Prostate gland (tissue), 2 donors: ENCODE measurements around the gene OR56A5. TPM values are rescaled to one million over a fixed set of nuclear protein-coding genes. Genes with fewer than 3 reads are reported as not detected.

Source experiments
- DNase-seq: peaks from one replicate; pipeline ENCODE4 v3.0.0-alpha.2; 2019; ENCODE audit warnings: low spot score
- H3K27ac ChIP-seq, 2 donors: fragments of 200-600 bp; sonication (generic); 2 replicates each; pipeline ENCODE4 v1.5.1; 2017 to 2019
- H3K27me3 ChIP-seq: fragments of 200-600 bp; sonication (generic); replicated peaks from 2 replicates; pipeline ENCODE4 v1.5.1; 2019; ENCODE audit not compliant: insufficient read depth
- H3K36me3 ChIP-seq, 2 donors: fragments of 200-600 bp; sonication (generic); 1 replicate in 1 of 2; 2 replicates in 1 of 2; pipeline versions ENCODE4 v1.5.1 to v1.8.1; 2017 to 2019
- H3K4me1 ChIP-seq: fragments of 200-600 bp; sonication (generic); replicated peaks from 2 replicates; pipeline ENCODE4 v1.5.1; 2019
- H3K4me3 ChIP-seq, 2 donors: fragments of 200-600 bp; sonication (generic); 2 replicates each; pipeline ENCODE4 v1.5.1; 2017 to 2019
- H3K9me3 ChIP-seq: fragments of 200-600 bp; sonication (generic); 2 replicates; pipeline ENCODE4 v1.5.1; 2017
- POLR2A ChIP-seq: fragments of 450-650 bp; IDR thresholded peaks from one replicate; pipeline ENCODE4 v1.6.1; 2016; ENCODE audit warnings: antibody characterized with exemption, mild to moderate bottlenecking
- POLR2AphosphoS5 ChIP-seq: sonication (generic); formaldehyde crosslinking; IDR thresholded peaks from one replicate; pipeline ENCODE4 v1.6.1; 2017; ENCODE audit warnings: antibody characterized with exemption
- WGBS: methylation state at CpG from one replicate; pipeline ENCODE4 v1.1.5; 2018; 5-methylcytosine and 5-hydroxymethylcytosine counted together
- intact Hi-C: fragments of 100-400 bp; cut with DNase I; formaldehyde crosslinking; loops from one replicate; pipeline ENCODE4 v1.14.2; 2022
- total RNA-seq, 2 donors: library from RNA; depleted of rRNA; stranded (reverse); fragments of >200 nt; gene quantifications; one replicate each; pipeline ENCODE4 v1.1.0, GENCODE V29; 2016
- TF ChIP-seq, protein P1 (sequence below), 4 experiments: fragments of 200-600 bp in 2 of 4; fragments of 450-650 bp in 2 of 4; sonication (generic) in 2 of 4; IDR thresholded peaks; 1 replicate in 3 of 4; 2 replicates in 1 of 4; pipeline ENCODE4 v1.5.1; 2016 to 2019; ENCODE audit warnings: antibody characterized with exemption in 4 of 4, mild to moderate bottlenecking in 2 of 4, moderate library complexity in 2 of 4

The OR56A5 gene
- total RNA-seq, 2 donors from 2014 or later, result not detected

- intact Hi-C loops, result no loop called here
- no peak for DNase-seq
- no peak overlapping the region for H3K4me3 ChIP-seq
- H3K27ac ChIP-seq, result no peak overlapping the region
- no peaks in the 10 kb centered on the region for H3K9me3 ChIP-seq
- no peaks in the 10 kb centered on the region for H3K27me3 ChIP-seq
- WGBS, result 81% methylated on average over 3 of the region's 3 CpGs
- no peaks in the 10 kb centered on the region for H3K4me1 ChIP-seq
- H3K36me3 ChIP-seq, result no peaks in the 10 kb centered on the region
- TF ChIP-seq POLR2AphosphoS5 (no peak), POLR2A (no peak)
- TF ChIP-seq, protein P1, sequence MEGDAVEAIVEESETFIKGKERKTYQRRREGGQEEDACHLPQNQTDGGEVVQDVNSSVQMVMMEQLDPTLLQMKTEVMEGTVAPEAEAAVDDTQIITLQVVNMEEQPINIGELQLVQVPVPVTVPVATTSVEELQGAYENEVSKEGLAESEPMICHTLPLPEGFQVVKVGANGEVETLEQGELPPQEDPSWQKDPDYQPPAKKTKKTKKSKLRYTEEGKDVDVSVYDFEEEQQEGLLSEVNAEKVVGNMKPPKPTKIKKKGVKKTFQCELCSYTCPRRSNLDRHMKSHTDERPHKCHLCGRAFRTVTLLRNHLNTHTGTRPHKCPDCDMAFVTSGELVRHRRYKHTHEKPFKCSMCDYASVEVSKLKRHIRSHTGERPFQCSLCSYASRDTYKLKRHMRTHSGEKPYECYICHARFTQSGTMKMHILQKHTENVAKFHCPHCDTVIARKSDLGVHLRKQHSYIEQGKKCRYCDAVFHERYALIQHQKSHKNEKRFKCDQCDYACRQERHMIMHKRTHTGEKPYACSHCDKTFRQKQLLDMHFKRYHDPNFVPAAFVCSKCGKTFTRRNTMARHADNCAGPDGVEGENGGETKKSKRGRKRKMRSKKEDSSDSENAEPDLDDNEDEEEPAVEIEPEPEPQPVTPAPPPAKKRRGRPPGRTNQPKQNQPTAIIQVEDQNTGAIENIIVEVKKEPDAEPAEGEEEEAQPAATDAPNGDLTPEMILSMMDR (IDR thresholded peaks at IDR 0.05), result no peak
These were observed 12.7 kb downstream of the OR56A5 start for GRCh38 chr11:5955586-5955985.

GRCh38 chr11:5941951-5942350, 26.3 kb downstream of the OR56A5 start, which contains the start of gene OR56A3:
TSS of gene OR56A3 (plus strand) at chr11:5942251. CDS start at chr11:5947347, 5,096 bp downstream.
- Histone ChIP-seq H3K4me1 (no peaks in the 10 kb centered on the region), H3K27me3 (no peaks in the 10 kb centered on the region), H3K36me3 (no peaks in the 10 kb centered on the region), H3K9me3 (no peaks in the 10 kb centered on the region), H3K4me3 (no peak within 1 kb of the TSS), H3K27ac (no peak within 1 kb of the TSS)
- TF ChIP-seq, protein P1 (IDR thresholded peaks at IDR 0.05), result no peak
- no peak for TF ChIP-seq POLR2AphosphoS5
- no peak for TF ChIP-seq POLR2A
- intact Hi-C loops, result no loop called here
- 88% methylated on average over 3 of the region's 3 CpGs for WGBS
- no peak for DNase-seq

DNA sequence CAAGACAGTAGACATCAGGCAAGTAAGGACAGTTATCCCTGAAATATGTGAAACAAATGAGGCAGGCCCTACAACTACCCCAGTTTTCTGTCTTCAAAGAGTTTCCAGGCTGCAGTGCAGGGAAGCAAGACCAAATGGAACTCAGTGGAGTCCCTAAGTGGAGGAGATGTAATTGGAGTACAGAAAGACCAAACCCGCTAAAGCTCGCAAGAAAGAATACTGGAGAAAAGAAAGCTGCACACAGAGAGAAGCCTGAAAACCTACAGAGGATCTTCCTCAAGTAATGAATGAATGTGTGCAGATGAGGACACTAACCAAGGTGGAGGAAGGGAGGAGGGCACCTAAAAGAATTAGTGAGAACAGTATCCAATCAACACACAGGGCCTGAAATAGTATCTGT, 27.5 kb downstream of the OR56A5 start:
- H3K4me1 ChIP-seq, result no peaks in the 10 kb centered on the region
- no peak overlapping the region for H3K27ac ChIP-seq
- intact Hi-C loops, result no loop called here
- H3K9me3 ChIP-seq, result no peaks in the 10 kb centered on the region
- no peak overlapping the region for H3K4me3 ChIP-seq
- no peak for DNase-seq
- TF ChIP-seq POLR2A (no peak), POLR2AphosphoS5 (no peak)
- TF ChIP-seq, protein P1 (IDR thresholded peaks at IDR 0.05), result no peak
- no peaks in the 10 kb centered on the region for H3K36me3 ChIP-seq
- no peaks in the 10 kb centered on the region for H3K27me3 ChIP-seq
- WGBS, result 94% methylated on average over 2 of the region's 2 CpGs

DNA sequence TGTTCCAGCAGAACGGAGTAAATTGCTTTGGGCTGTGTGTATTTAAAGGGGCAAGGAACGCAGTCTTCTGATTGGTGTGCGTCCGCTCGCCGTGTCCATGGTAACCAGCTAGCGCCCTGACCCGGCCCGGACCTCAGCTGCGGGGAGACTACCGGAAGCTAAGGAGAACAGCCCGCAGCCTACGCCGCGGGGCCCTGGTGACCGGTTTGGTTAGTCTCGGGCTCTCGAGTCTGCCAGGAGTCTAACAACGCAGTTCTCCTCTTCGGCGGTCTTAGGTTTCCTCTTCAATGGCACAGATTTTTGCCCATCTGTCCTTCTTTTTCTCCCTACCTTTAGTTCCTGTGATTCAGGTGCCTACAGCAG, 29.7 kb downstream of the OR56A5 start:
- no peak for DNase-seq
- 82% methylated on average over 20 of the region's 21 CpGs for WGBS
- H3K4me1 ChIP-seq, result no peaks in the 10 kb centered on the region
- no peak overlapping the region for H3K27ac ChIP-seq
- intact Hi-C loops, result no loop called here
- H3K27me3 ChIP-seq, result no peaks in the 10 kb centered on the region
- TF ChIP-seq POLR2A (no peak), POLR2AphosphoS5 (no peak)
- TF ChIP-seq, protein P1 (IDR thresholded peaks at IDR 0.05), result no peak
- no peaks in the 10 kb centered on the region for H3K36me3 ChIP-seq
- H3K9me3 ChIP-seq, result no peaks in the 10 kb centered on the region
- no peak overlapping the region for H3K4me3 ChIP-seq

DNA sequence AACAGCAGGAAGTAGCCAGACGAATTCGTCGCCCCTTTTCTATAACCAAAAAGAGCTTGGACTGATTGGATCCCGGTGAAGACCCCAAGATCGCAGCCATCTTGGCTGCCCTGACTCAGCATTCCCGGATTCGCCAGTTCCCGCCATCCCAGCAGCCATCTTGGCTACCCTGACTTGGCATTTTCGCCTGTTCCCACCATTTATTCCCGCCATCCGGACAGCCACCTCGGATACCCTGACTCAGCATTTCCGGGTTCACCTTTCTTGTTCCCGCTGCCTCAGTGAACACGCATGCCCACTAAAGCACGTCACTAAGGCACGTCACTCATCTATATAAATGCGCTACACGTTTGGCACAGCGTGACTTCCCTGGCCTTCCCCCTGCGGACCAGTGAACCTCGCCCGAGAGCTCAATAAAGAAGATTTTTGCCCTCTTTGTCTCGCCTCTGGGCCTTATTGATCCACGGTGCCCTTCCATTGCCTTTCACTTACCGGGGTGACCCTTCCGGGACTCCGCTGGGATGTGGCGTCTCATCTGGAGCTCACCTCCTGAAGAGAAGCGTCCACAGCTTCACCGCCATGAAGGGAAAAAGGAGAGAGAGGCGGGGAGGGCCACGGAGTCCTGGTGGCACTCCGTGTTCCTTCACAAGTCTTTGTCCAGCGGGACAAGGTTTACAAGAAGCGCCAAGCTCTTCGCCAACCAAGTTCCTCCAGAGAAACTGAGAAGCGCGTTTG, 30.3 kb downstream of the OR56A5 start:
- 87% methylated on average over 39 of the region's 39 CpGs for WGBS
- no peaks in the 10 kb centered on the region for H3K36me3 ChIP-seq
- DNase-seq, result no peak
- H3K9me3 ChIP-seq, result no peaks in the 10 kb centered on the region
- no peak overlapping the region for H3K4me3 ChIP-seq
- no peak overlapping the region for H3K27ac ChIP-seq
- H3K4me1 ChIP-seq, result no peaks in the 10 kb centered on the region
- intact Hi-C loops, result no loop called here
- H3K27me3 ChIP-seq, result no peaks in the 10 kb centered on the region
- TF ChIP-seq POLR2AphosphoS5, result no peak
- TF ChIP-seq, protein P1 (IDR thresholded peaks at IDR 0.05), result no peak
- TF ChIP-seq POLR2A, result no peak
